Measurements from ENCODE around the gene ZNF485.

GRCh38 chr10:43557214-43557613 lies 49.0 kb upstream of the ZNF485 start:
- TF ChIP-seq EZH2 (IDR thresholded peaks at IDR 0.05; ENCODE audit: borderline replicate concordance, insufficient read depth, low read depth, low read length, poor library complexity, severe bottlenecking) = no peak
- TF ChIP-seq CTCF (IDR thresholded peaks at IDR 0.05) = no peak

Data from B cell (primary cell).